ENCODE data around the gene FAM177A1. TPM values are rescaled to one million over a fixed set of nuclear protein-coding genes. Genes with fewer than 3 reads are reported as not detected.

The FAM177A1 gene
- total and polyA plus RNA-seq, 9 of the 15 experiments (the other 6 are each of a cell fraction or from before 2014, with no cell fraction given), result 7.7 to 36.2 (median 29.9) TPM

- BruUV-seq (replicated peaks), result no TSS peak
- TF ChIP-seq ZNF121 (CRISPR knock-in tag; conservative IDR thresholded peaks at IDR 0.05) (peak; percentile 61; the same call in 1 of the 2 replicates), RBM25 (IDR thresholded peaks at IDR 0.05; ENCODE audit: low read depth, low read length, severe bottlenecking) (peak; percentile 23), HLTF (IDR thresholded peaks at IDR 0.05) (no peak), UBTF (IDR thresholded peaks at IDR 0.05; ENCODE audit: borderline replicate concordance in 1 of 2, low read depth in 2 of 2, low read length in 2 of 2) (no peak), MYC (IDR thresholded peaks at IDR 0.05; ENCODE audit: low read depth, low read length) (no peak), MYC (CRISPR knock-in tag; IDR thresholded peaks at IDR 0.05; ENCODE audit: borderline replicate concordance, low read depth) (no peak), PTTG1 (tag; IDR thresholded peaks at IDR 0.05; ENCODE audit: low read depth) (no peak), ILK (tag; IDR thresholded peaks at IDR 0.05; ENCODE audit: borderline replicate concordance, low read depth) (no peak), CAMTA2 (CRISPR knock-in tag; conservative IDR thresholded peaks at IDR 0.05) (no peak)
- TF ChIP-seq, protein P1, sequence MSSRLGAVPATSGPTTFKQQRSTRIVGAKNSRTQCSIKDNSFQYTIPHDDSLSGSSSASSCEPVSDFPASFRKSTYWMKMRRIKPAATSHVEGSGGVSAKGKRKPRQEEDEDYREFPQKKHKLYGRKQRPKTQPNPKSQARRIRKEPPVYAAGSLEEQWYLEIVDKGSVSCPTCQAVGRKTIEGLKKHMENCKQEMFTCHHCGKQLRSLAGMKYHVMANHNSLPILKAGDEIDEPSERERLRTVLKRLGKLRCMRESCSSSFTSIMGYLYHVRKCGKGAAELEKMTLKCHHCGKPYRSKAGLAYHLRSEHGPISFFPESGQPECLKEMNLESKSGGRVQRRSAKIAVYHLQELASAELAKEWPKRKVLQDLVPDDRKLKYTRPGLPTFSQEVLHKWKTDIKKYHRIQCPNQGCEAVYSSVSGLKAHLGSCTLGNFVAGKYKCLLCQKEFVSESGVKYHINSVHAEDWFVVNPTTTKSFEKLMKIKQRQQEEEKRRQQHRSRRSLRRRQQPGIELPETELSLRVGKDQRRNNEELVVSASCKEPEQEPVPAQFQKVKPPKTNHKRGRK (tag; IDR thresholded peaks at IDR 0.05), result no peak
- H2AFZ ChIP-seq (ENCODE audit: low read depth, low read length), result no peak overlapping the region
- H3K9me3 ChIP-seq (replicated peaks; ENCODE audit: control insufficient read depth, insufficient read depth, low read depth, low read length), result 0 out of 2 replicates have a peak, but pooled peaks cover 2% of the 10 kb centered on the region
- no peaks in the 10 kb centered on the region for H3K9me1 ChIP-seq (ENCODE audit: control insufficient read depth, insufficient read depth, low read length)
- FAIRE-seq (no peak), DNase-seq (ENCODE audit: extremely low read depth in 1 of 4, low spot score in 3 of 4) (no peak), ATAC-seq (no peak)
- H3K4me3 ChIP-seq, result no peak overlapping the region
- H3K9ac ChIP-seq (ENCODE audit: insufficient read depth in 1 of 2, low read depth in 2 of 2, low read length in 2 of 2), result no peak overlapping the region
- intact Hi-C loops (cut with micrococcal nuclease) (no loop called here), in situ Hi-C loops (cut with MboI) (no loop called here)
- H3K27me3 ChIP-seq (ENCODE audit: control insufficient read depth in 2 of 2, insufficient read depth in 2 of 2, low read length in 2 of 2), result no peaks in the 10 kb centered on the region
- H3K79me2 ChIP-seq (ENCODE audit: control insufficient read depth, insufficient read depth, low read length), result peaks cover 7% of the 10 kb centered on the region; the same call in 2 of the 3 replicates
- H3K36me3 ChIP-seq (ENCODE audit: control insufficient read depth, insufficient read depth, low read length), result peaks cover 26% of the 10 kb centered on the region; the same call in 2 of the 3 replicates
- 94% methylated on average over 3 of the region's 4 CpGs for WGBS (ENCODE audit: insufficient coverage, low coverage, missing lambda C conversion rate)
- ChIA-PET POLR2A (no interaction called here), CTCF (ENCODE audit: low intra/inter-chr PET ratio) (no interaction called here)
- H3K4me1 ChIP-seq (replicated peaks in 1 of 2; ENCODE audit: control insufficient read depth in 2 of 2, insufficient read depth in 2 of 2, low read length in 2 of 2), result peaks cover 3 to 9% of the 10 kb centered on the region in 2 experiments; a peak in 4 of 5 replicates
- no peaks in the 10 kb centered on the region for H4K20me1 ChIP-seq (replicated peaks; ENCODE audit: control insufficient read depth, insufficient read depth, low read length)
- H3K4me2 ChIP-seq (ENCODE audit: insufficient read depth, low read length), result no peak overlapping the region
- no peak overlapping the region for H3K27ac ChIP-seq (ENCODE audit: extremely low read depth, low read depth, low read length)
Observed at GRCh38 chr14:35116242-35116641, 70.2 kb downstream of the FAM177A1 start.

Data from K562 (cell line).